Purkinje cell (primary cell): ENCODE data around the gene RAB40A. TPM values are rescaled to one million over a fixed set of nuclear protein-coding genes. Genes with fewer than 3 reads are reported as not detected.

Experiments
- polyA plus RNA-seq: library from polyadenylated mRNA; unstranded; fragments of >200 nt; fragmentation: Nextera tagmentation; gene quantifications from 2 replicates; pipeline ENCODE4 v1.2.1, GENCODE V29; 2014

The RAB40A gene
- polyA plus RNA-seq = 0.27 TPM in 1 of 2 replicates, not detected in the other

GRCh38 chrX:103519389-103519788 lies at the start of gene RAB40A:
TSS of gene RAB40A (minus strand) at chrX:103519489. CDS start at chrX:103500756, 18,733 bp downstream.

Other genes with a start within 250 kb of the RAB40A start
- 8.7 and 28.3 TPM in 2 replicates for gene TCEAL5, start 242.7 kb downstream of the RAB40A start, polyA plus RNA-seq
- gene BEX2, start 208.5 kb downstream of the RAB40A start, polyA plus RNA-seq = 398 and 432 TPM in 2 replicates
- 45.5 and 176 TPM in 2 replicates for gene TCEAL7, start 189.2 kb downstream of the RAB40A start, polyA plus RNA-seq
- gene TCEAL9, start 163.0 kb downstream of the RAB40A start, polyA plus RNA-seq = 60.7 and 77.4 TPM in 2 replicates
- 2,370 and 2,399 TPM in 2 replicates for gene BEX3, start 143.0 kb downstream of the RAB40A start, polyA plus RNA-seq
- gene TCEAL4, start 66.0 kb upstream of the RAB40A start, polyA plus RNA-seq = 292 and 303 TPM in 2 replicates
- gene TCEAL3, start 88.5 kb upstream of the RAB40A start, polyA plus RNA-seq = 31.2 and 51.0 TPM in 2 replicates
- 77.7 and 137 TPM in 2 replicates for gene TCEAL1, start 109.5 kb upstream of the RAB40A start, polyA plus RNA-seq
- gene MORF4L2, start 167.2 kb upstream of the RAB40A start, polyA plus RNA-seq = 226 and 282 TPM in 2 replicates
- gene TMEM31, start 191.4 kb upstream of the RAB40A start, polyA plus RNA-seq = not detected in 2 replicates